NCI-H345 (cell line): ENCODE data around the gene CLIC6.

ENCODE experiments used
- DNase-seq: peaks from one replicate; lab custom pipeline; 2025; lab: John Stamatoyannopoulos, UW

CLIC6 gene

GRCh38 chr21:34668803-34669148, at the start of gene CLIC6:
Gene CLIC6 (plus strand): TSS chr21:34668994. CDS start chr21:34669389, 395 bp downstream.
- DNase-seq = no peak

GRCh38 chr21:34619841-34620665, 48.7 kb upstream of the CLIC6 start:
- no peak for DNase-seq

GRCh38 chr21:34621434-34622350, 47.1 kb upstream of the CLIC6 start:
- no peak for DNase-seq

GRCh38 chr21:34623516-34623915, 45.3 kb upstream of the CLIC6 start:
- DNase-seq = no peak

GRCh38 chr21:34625030-34625593, 43.7 kb upstream of the CLIC6 start:
- no peak for DNase-seq

- DNase-seq = no peak
These were observed 42.7 kb upstream of the CLIC6 start for GRCh38 chr21:34626131-34626530.

- peak; percentile 76 for DNase-seq
These were observed 38.2 kb upstream of the CLIC6 start for GRCh38 chr21:34630536-34631143.

- no peak for DNase-seq
These were observed 36.3 kb upstream of the CLIC6 start for GRCh38 chr21:34632498-34632897.

GRCh38 chr21:34635307-34635706, 33.5 kb upstream of the CLIC6 start:
- no peak for DNase-seq

- DNase-seq = no peak
These were observed 31.8 kb upstream of the CLIC6 start for GRCh38 chr21:34636961-34637360.

- no peak for DNase-seq
These were observed 29.5 kb upstream of the CLIC6 start for GRCh38 chr21:34639250-34639649.

- DNase-seq = no peak
These were observed 28.7 kb upstream of the CLIC6 start for GRCh38 chr21:34639882-34640788.

GRCh38 chr21:34640858-34641257, 27.9 kb upstream of the CLIC6 start:
- no peak for DNase-seq

GRCh38 chr21:34642211-34643075, 26.4 kb upstream of the CLIC6 start:
- DNase-seq = no peak

GRCh38 chr21:34644825-34645224, 24.0 kb upstream of the CLIC6 start:
- DNase-seq = no peak

GRCh38 chr21:34647555-34647954, 21.2 kb upstream of the CLIC6 start:
- DNase-seq = no peak

GRCh38 chr21:34648739-34649297, 20.0 kb upstream of the CLIC6 start:
- DNase-seq = no peak

- no peak for DNase-seq
These were observed 19.4 kb upstream of the CLIC6 start for GRCh38 chr21:34649400-34649799.

GRCh38 chr21:34650861-34651431, 17.8 kb upstream of the CLIC6 start:
- DNase-seq = no peak

GRCh38 chr21:34651642-34652041, 17.2 kb upstream of the CLIC6 start:
- DNase-seq = no peak
